K562 (cell line): ENCODE measurements around the gene CSF2. TPM values are rescaled to one million over a fixed set of nuclear protein-coding genes. Genes with fewer than 3 reads are reported as not detected.

ENCODE experiments used
- CTBP1 ChIP-seq: fragments of 450-650 bp; IDR thresholded peaks from 2 replicates; pipeline ENCODE4 v1.6.1; 2016; ENCODE audit warnings: borderline replicate concordance
- ETV6 ChIP-seq, 3 experiments: fragments of 150-350 bp in 1 of 3; sonication (generic) in 1 of 3; formaldehyde crosslinking in 1 of 3; IDR thresholded peaks; 2 replicates each; pipeline versions ENCODE4 v1.6.1 to v1.8.0; 2014 to 2022; ENCODE audit warnings: borderline replicate concordance in 2 of 3, low read depth in 2 of 3, antibody characterized with exemption in 1 of 3, low read length in 1 of 3, mild to moderate bottlenecking in 1 of 3, missing genetic modification reagents in 1 of 3
- EZH2 ChIP-seq: IDR thresholded peaks from 2 replicates; pipeline ENCODE4 v1.6.1; 2012; ENCODE audit warnings: low read depth, mild to moderate bottlenecking, inconsistent platforms, low read length, borderline replicate concordance
- GTF2E2 ChIP-seq: fragments of 200-800 bp; sonication (Bioruptor generic); IDR thresholded peaks from 2 replicates; pipeline ENCODE4 v1.6.1; 2016; ENCODE audit warnings: missing genetic modification characterization, missing compliant biosample characterization
- HDAC2 ChIP-seq: fragments of 450-650 bp; IDR thresholded peaks from 2 replicates; pipeline ENCODE4 v1.6.1; 2016; ENCODE audit warnings: mild to moderate bottlenecking
- KHSRP ChIP-seq: fragments of 450-650 bp; IDR thresholded peaks from 2 replicates; pipeline ENCODE4 v1.6.1; 2017
- KLF16 ChIP-seq: IDR thresholded peaks from 2 replicates; pipeline ENCODE4 v1.6.1; 2016; ENCODE audit warnings: antibody characterized with exemption
- MXI1 ChIP-seq: IDR thresholded peaks from 2 replicates; pipeline ENCODE4 v1.6.1; 2011; ENCODE audit warnings: low read depth, mild to moderate bottlenecking, improper control_type of control experiment, low read length
- MYNN ChIP-seq, 2 experiments: sonication (generic); formaldehyde crosslinking in 1 of 2; IDR thresholded peaks; 2 replicates each; pipeline versions ENCODE4 v1.5.0 to v1.6.1; 2016 to 2020; ENCODE audit warnings: antibody characterized with exemption in 1 of 2, missing genetic modification reagents in 1 of 2
- NCOA6 ChIP-seq: fragments of 450-650 bp; IDR thresholded peaks from 2 replicates; pipeline ENCODE4 v1.6.1; 2017; ENCODE audit warnings: mild to moderate bottlenecking
- NR2C2 ChIP-seq, 2 experiments: fragments of 200-800 bp in 1 of 2; sonication (Bioruptor generic) in 1 of 2; sonication (generic) in 1 of 2; formaldehyde crosslinking in 1 of 2; IDR thresholded peaks; 2 replicates each; pipeline versions ENCODE4 v1.6.1 to v1.8.0; 2016 to 2022; ENCODE audit warnings: mild to moderate bottlenecking in 1 of 2, missing compliant biosample characterization in 1 of 2, missing genetic modification characterization in 1 of 2, missing genetic modification reagents in 1 of 2
- PYGO2 ChIP-seq: fragments of 450-650 bp; IDR thresholded peaks from 2 replicates; pipeline ENCODE4 v1.6.1; 2016; ENCODE audit warnings: mild to moderate bottlenecking, missing genetic modification characterization, moderate library complexity, missing compliant biosample characterization
- SAP30 ChIP-seq: fragments of 200-600 bp; sonication (generic); IDR thresholded peaks from 2 replicates; pipeline ENCODE4 v1.6.1; 2012; ENCODE audit warnings: borderline replicate concordance, low read depth, mild to moderate bottlenecking, moderate library complexity, low read length, control low read depth, inconsistent platforms; ENCODE audit not compliant: insufficient read depth, poor library complexity, severe bottlenecking
- SRSF3 ChIP-seq: fragments of 200-400 bp; formaldehyde crosslinking; IDR thresholded peaks from 2 replicates; pipeline ENCODE4 v1.6.1; 2016; ENCODE audit warnings: mild to moderate bottlenecking, low read length, moderate library complexity; ENCODE audit not compliant: insufficient read depth
- TCFL5 ChIP-seq: fragments of 250-450 bp; sonication (Bioruptor Pico); conservative IDR thresholded peaks from 2 replicates; pipeline ENCODE4 v1.6.1; 2021; ENCODE audit warnings: mild to moderate bottlenecking, moderate library complexity, matching md5 sums
- TFE3 ChIP-seq: fragments of 450-650 bp; formaldehyde crosslinking; IDR thresholded peaks from 2 replicates; pipeline ENCODE4 v1.4.0; 2020; ENCODE audit warnings: mild to moderate bottlenecking, mixed read lengths
- THRAP3 ChIP-seq: fragments of 450-650 bp; IDR thresholded peaks from 2 replicates; pipeline ENCODE4 v1.6.1; 2016; ENCODE audit warnings: mild to moderate bottlenecking, inconsistent platforms, borderline replicate concordance
- TRIM28 ChIP-seq: fragments of 450-650 bp; IDR thresholded peaks from 2 replicates; pipeline ENCODE4 v1.6.1; 2017
- ZNF184 ChIP-seq: sonication (generic); formaldehyde crosslinking; IDR thresholded peaks from 2 replicates; pipeline ENCODE4 v1.5.0; 2020; ENCODE audit warnings: missing genetic modification reagents
- polyA plus RNA-seq, 8 experiments: library from polyadenylated mRNA; depleted of rRNA in 4 of 8; stranded (reverse) in 5 of 8; unstranded in 3 of 8; fragments of >200 nt; fragmentation: Nextera tagmentation in 2 of 8; fragmentation: Illumina TruSeq in 1 of 8; extraction: Ambion mirVana in 2 of 8; extraction: Trizol in 1 of 8; gene quantifications; 2 replicates each; pipeline versions ENCODE4 v1.2.1 to v1.2.3, GENCODE V29; 2011 to 2014; ENCODE audit warnings: inconsistent platforms in 1 of 8, missing spikeins in 1 of 8
- total RNA-seq, 7 experiments: library from RNA; depleted of rRNA in 6 of 7; stranded (reverse); fragments of >200 nt in 6 of 7; fragmentation: Illumina TruSeq in 2 of 7; extraction: Trizol in 2 of 7; gene quantifications; 2 replicates each; pipeline versions ENCODE4 v1.2.1 to v1.2.3, GENCODE V29; 2011 to 2021; ENCODE audit warnings: low replicate concordance in 1 of 7
- TF ChIP-seq, protein P1 (sequence below), 2 experiments: fragments of 450-650 bp; IDR thresholded peaks; 2 replicates each; pipeline ENCODE4 v1.6.1; 2018; ENCODE audit warnings: mild to moderate bottlenecking in 2 of 2, low read depth in 1 of 2; ENCODE audit not compliant: partially characterized antibody in 2 of 2
- TF ChIP-seq, protein P2 (sequence below): IDR thresholded peaks from 2 replicates; pipeline ENCODE4 v1.6.1; 2016; ENCODE audit warnings: missing genetic modification characterization, missing compliant biosample characterization

The CSF2 gene
- total and polyA plus RNA-seq, 9 of the 15 experiments (the other 6 are each of a cell fraction or from before 2014, with no cell fraction given) = 0.25 to 0.29 TPM; not detected in 7

GRCh38 chr5:132103332-132103951, 29.9 kb downstream of the CSF2 start (continued):
- TF ChIP-seq KLF16 (no peak), ZNF184 (CRISPR knock-in tag) (no peak), MXI1 (no peak), TFE3 (CRISPR knock-in tag) (no peak), EZH2 (no peak), NCOA6 (no peak), THRAP3 (no peak), PYGO2 (tag) (0 out of 2 replicates have a peak, but pooled peaks have one; percentile 42), KHSRP (no peak), GTF2E2 (no peak), SAP30 (no peak), SRSF3 (no peak), HDAC2 (peak; percentile 96), TRIM28 (no peak), ETV6 (IDR thresholded peaks at IDR 0.05; ENCODE audit: borderline replicate concordance in 1 of 2, low read depth in 2 of 2, low read length in 1 of 2) (no peak), ETV6 (CRISPR knock-in tag; IDR thresholded peaks at IDR 0.05; ENCODE audit: borderline replicate concordance) (no peak), NR2C2 (CRISPR knock-in tag; IDR thresholded peaks at IDR 0.05) (no peak), NR2C2 (tag; IDR thresholded peaks at IDR 0.05) (peak; percentile 89), TCFL5 (no peak), CTBP1 (peak; percentile 86), MYNN (IDR thresholded peaks at IDR 0.05) (no peak), MYNN (CRISPR knock-in tag; IDR thresholded peaks at IDR 0.05) (no peak)
- TF ChIP-seq, protein P1, sequence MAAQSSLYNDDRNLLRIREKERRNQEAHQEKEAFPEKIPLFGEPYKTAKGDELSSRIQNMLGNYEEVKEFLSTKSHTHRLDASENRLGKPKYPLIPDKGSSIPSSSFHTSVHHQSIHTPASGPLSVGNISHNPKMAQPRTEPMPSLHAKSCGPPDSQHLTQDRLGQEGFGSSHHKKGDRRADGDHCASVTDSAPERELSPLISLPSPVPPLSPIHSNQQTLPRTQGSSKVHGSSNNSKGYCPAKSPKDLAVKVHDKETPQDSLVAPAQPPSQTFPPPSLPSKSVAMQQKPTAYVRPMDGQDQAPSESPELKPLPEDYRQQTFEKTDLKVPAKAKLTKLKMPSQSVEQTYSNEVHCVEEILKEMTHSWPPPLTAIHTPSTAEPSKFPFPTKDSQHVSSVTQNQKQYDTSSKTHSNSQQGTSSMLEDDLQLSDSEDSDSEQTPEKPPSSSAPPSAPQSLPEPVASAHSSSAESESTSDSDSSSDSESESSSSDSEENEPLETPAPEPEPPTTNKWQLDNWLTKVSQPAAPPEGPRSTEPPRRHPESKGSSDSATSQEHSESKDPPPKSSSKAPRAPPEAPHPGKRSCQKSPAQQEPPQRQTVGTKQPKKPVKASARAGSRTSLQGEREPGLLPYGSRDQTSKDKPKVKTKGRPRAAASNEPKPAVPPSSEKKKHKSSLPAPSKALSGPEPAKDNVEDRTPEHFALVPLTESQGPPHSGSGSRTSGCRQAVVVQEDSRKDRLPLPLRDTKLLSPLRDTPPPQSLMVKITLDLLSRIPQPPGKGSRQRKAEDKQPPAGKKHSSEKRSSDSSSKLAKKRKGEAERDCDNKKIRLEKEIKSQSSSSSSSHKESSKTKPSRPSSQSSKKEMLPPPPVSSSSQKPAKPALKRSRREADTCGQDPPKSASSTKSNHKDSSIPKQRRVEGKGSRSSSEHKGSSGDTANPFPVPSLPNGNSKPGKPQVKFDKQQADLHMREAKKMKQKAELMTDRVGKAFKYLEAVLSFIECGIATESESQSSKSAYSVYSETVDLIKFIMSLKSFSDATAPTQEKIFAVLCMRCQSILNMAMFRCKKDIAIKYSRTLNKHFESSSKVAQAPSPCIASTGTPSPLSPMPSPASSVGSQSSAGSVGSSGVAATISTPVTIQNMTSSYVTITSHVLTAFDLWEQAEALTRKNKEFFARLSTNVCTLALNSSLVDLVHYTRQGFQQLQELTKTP (IDR thresholded peaks at IDR 0.05; ENCODE audit: low read depth in 1 of 2, partially characterized antibody in 2 of 2) = peak in 1 of 2 experiments; percentile 84
- TF ChIP-seq, protein P2, sequence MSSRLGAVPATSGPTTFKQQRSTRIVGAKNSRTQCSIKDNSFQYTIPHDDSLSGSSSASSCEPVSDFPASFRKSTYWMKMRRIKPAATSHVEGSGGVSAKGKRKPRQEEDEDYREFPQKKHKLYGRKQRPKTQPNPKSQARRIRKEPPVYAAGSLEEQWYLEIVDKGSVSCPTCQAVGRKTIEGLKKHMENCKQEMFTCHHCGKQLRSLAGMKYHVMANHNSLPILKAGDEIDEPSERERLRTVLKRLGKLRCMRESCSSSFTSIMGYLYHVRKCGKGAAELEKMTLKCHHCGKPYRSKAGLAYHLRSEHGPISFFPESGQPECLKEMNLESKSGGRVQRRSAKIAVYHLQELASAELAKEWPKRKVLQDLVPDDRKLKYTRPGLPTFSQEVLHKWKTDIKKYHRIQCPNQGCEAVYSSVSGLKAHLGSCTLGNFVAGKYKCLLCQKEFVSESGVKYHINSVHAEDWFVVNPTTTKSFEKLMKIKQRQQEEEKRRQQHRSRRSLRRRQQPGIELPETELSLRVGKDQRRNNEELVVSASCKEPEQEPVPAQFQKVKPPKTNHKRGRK (tag) = no peak
